HepG2 (cell line): ENCODE measurements around the gene NRP1. TPM values are rescaled to one million over a fixed set of nuclear protein-coding genes. Genes with fewer than 3 reads are reported as not detected.
A peak's percentile ranks its signal among the peaks of the same experiment; 100 is the strongest.

Experiments used
- ATAC-seq: fragments of 200-7000 bp; cut with Tn5 transposase; 3 replicates; pipeline ENCODE4 v1.9.1; 2020; ENCODE audit warnings: mild to moderate bottlenecking, moderate library complexity
- BruUV-seq: library from RNA; stranded (reverse); fragments of 400-500 nt; replicated peaks from 2 replicates; lab custom pipeline; 2021; lab: Mats Ljungman, UMichigan
- CTCF ChIA-PET: fragments of 300-600 bp; formaldehyde crosslinking; extraction: SDS; loops from one replicate; lab custom pipeline; 2021; ENCODE audit warnings: low total read pairs, inconsistent platforms, low intra/inter-chr PET ratio; lab: Yijun Ruan, JAX
- POLR2A ChIA-PET: fragments of 350-600 bp; sonication (Branson Sonifier 250); formaldehyde crosslinking; loops from one replicate; lab custom pipeline; 2020; ENCODE audit warnings: antibody characterized with exemption, inconsistent platforms; lab: Yijun Ruan, JAX
- DNase-seq: peaks from one replicate; pipeline ENCODE4 v3.0.0-alpha.2; 2015; ENCODE audit warnings: low spot score
- FAIRE-seq: peaks from 3 replicates; lab custom pipeline; 2011; peaks lifted over from hg19 to GRCh38; lab: Jason Lieb, UNC
- H2AFZ ChIP-seq: one replicate; pipeline ENCODE4 v1.6.1; 2011; ENCODE audit warnings: low read length, inconsistent platforms
- H3K27ac ChIP-seq: fragments of 300-600 bp; 3 replicates; pipeline ENCODE4 v1.8.0; 2011; ENCODE audit warnings: mixed run types, mild to moderate bottlenecking, mixed read lengths, low read length, inconsistent platforms; ENCODE audit not compliant: insufficient read depth; ENCODE audit errors: extremely low read length
- H3K27me3 ChIP-seq, 2 experiments: fragments of 200-600 bp in 1 of 2; 2 replicates in 1 of 2; 3 replicates in 1 of 2; pipeline versions ENCODE4 v1.6.0 to v1.8.0; 2011; ENCODE audit warnings: low read length in 2 of 2, mild to moderate bottlenecking in 2 of 2, moderate library complexity in 2 of 2, inconsistent platforms in 1 of 2; ENCODE audit not compliant: insufficient read depth in 2 of 2, control insufficient read depth in 1 of 2
- H3K36me3 ChIP-seq, 2 experiments: fragments of 200-600 bp in 1 of 2; replicated peaks in 1 of 2; 2 replicates in 1 of 2; 3 replicates in 1 of 2; pipeline versions ENCODE4 v1.5.1 to v1.8.0; 2011; ENCODE audit warnings: low read length in 2 of 2, inconsistent platforms in 1 of 2; ENCODE audit not compliant: insufficient read depth in 2 of 2, control insufficient read depth in 1 of 2
- H3K4me1 ChIP-seq: 2 replicates; pipeline ENCODE4 v1.5.1; 2012; ENCODE audit warnings: low read length, inconsistent platforms; ENCODE audit not compliant: insufficient read depth
- H3K4me2 ChIP-seq: 2 replicates; pipeline ENCODE4 v1.6.0; 2011; ENCODE audit warnings: low read depth, low read length, inconsistent platforms
- H3K4me3 ChIP-seq, 3 experiments: fragments of 200-600 bp in 1 of 3; sonication (generic), shearing (Covaris generic) in 1 of 3; replicated peaks in 1 of 3; 2 replicates each; pipeline ENCODE4 v1.5.1; 2011 to 2016; ENCODE audit warnings: low read length in 3 of 3, inconsistent platforms in 2 of 3, low read depth in 2 of 3, mild to moderate bottlenecking in 2 of 3, control low read depth in 1 of 3, mixed read lengths in 1 of 3; ENCODE audit not compliant: insufficient read depth in 1 of 3
- H3K79me2 ChIP-seq: one replicate; pipeline ENCODE4 v1.6.1; 2011; ENCODE audit warnings: low read length, inconsistent platforms; ENCODE audit not compliant: insufficient read depth
- H3K9ac ChIP-seq: 2 replicates; pipeline ENCODE4 v1.6.0; 2011; ENCODE audit warnings: mild to moderate bottlenecking, low read depth, low read length, inconsistent platforms; ENCODE audit not compliant: insufficient read depth
- H3K9me3 ChIP-seq: 2 replicates; pipeline ENCODE4 v1.5.1; 2012; ENCODE audit warnings: mild to moderate bottlenecking, low read length
- H4K20me1 ChIP-seq: 2 replicates; pipeline ENCODE4 v1.6.0; 2011; ENCODE audit warnings: inconsistent platforms, mild to moderate bottlenecking, low read length, moderate library complexity; ENCODE audit not compliant: insufficient read depth
- CEBPG ChIP-seq: IDR thresholded peaks from 2 replicates; pipeline ENCODE4 v1.6.1; 2016
- MTF1 ChIP-seq: sonication (generic); formaldehyde crosslinking; IDR thresholded peaks from 2 replicates; pipeline ENCODE4 v1.5.0; 2020; ENCODE audit warnings: missing genetic modification reagents
- PAF1 ChIP-seq: IDR thresholded peaks from 2 replicates; pipeline ENCODE4 v1.6.1; 2016; ENCODE audit warnings: missing genetic modification reagents, missing compliant biosample characterization
- TOE1 ChIP-seq: sonication (generic); formaldehyde crosslinking; IDR thresholded peaks from 2 replicates; pipeline ENCODE4 v1.4.0; 2020; ENCODE audit warnings: mild to moderate bottlenecking, missing genetic modification reagents
- ZMAT5 ChIP-seq: sonication (generic); formaldehyde crosslinking; IDR thresholded peaks from 2 replicates; pipeline ENCODE4 v1.5.0; 2020; ENCODE audit warnings: mild to moderate bottlenecking, low read depth, missing genetic modification reagents, borderline replicate concordance
- ZNF180 ChIP-seq: sonication (generic); formaldehyde crosslinking; IDR thresholded peaks from 2 replicates; pipeline ENCODE4 v1.4.0; 2020; ENCODE audit warnings: low read depth, missing genetic modification reagents, borderline replicate concordance
- ZNF629 ChIP-seq: sonication (generic); formaldehyde crosslinking; conservative IDR thresholded peaks from 2 replicates; pipeline ENCODE4 v1.5.0; 2020; ENCODE audit warnings: missing genetic modification reagents
- ZSCAN9 ChIP-seq: IDR thresholded peaks from 2 replicates; pipeline ENCODE4 v1.6.1; 2016; ENCODE audit warnings: borderline replicate concordance
- WGBS: methylation state at CpG from one replicate; pipeline ENCODE4 v1.1.6; 2017; ENCODE audit warnings: low lambda C conversion rate; 5-methylcytosine and 5-hydroxymethylcytosine counted together
- in situ Hi-C: cut with HindIII; loops from 2 replicates; pipeline ENCODE4 v1.10.0; 2017; ENCODE audit warnings: low pct_unique_long_range_greater_than_20kb; ENCODE audit not compliant: extremely low pct_ligation_motif_present
- intact Hi-C: fragments of 100-400 bp; cut with micrococcal nuclease; formaldehyde crosslinking; loops from one replicate; pipeline ENCODE4 v1.10.0; 2022; ENCODE audit not compliant: unreplicated experiment
- polyA plus RNA-seq, 8 experiments: library from polyadenylated mRNA; depleted of rRNA in 3 of 8; stranded (reverse) in 7 of 8; unstranded in 1 of 8; fragments of >200 nt; fragmentation: Illumina TruSeq in 4 of 8; extraction: Trizol in 4 of 8; gene quantifications; 2 replicates each; pipeline versions ENCODE4 v1.2.1 to v1.2.3, GENCODE V29; 2011 to 2016; ENCODE audit warnings: low read depth in 4 of 8, missing spikeins in 1 of 8, mixed read lengths in 1 of 8; ENCODE audit not compliant: insufficient read depth in 1 of 8
- total RNA-seq, 5 experiments: library from RNA; depleted of rRNA; stranded (reverse); fragments of >200 nt; fragmentation: Illumina TruSeq; extraction: Trizol; gene quantifications; 2 replicates each; pipeline ENCODE4 v1.2.3, GENCODE V29; 2016; ENCODE audit warnings: low read depth in 1 of 5
- TF ChIP-seq, protein P1 (sequence below): sonication (generic); formaldehyde crosslinking; IDR thresholded peaks from 2 replicates; pipeline ENCODE4 v1.5.1; 2020; ENCODE audit warnings: missing genetic modification reagents, mild to moderate bottlenecking, borderline replicate concordance

The NRP1 gene
- total and polyA plus RNA-seq, 2 of the 13 experiments (the other 11 are each of a cell fraction or from before 2014, with no cell fraction given): 5.3 to 5.8 TPM

DNA sequence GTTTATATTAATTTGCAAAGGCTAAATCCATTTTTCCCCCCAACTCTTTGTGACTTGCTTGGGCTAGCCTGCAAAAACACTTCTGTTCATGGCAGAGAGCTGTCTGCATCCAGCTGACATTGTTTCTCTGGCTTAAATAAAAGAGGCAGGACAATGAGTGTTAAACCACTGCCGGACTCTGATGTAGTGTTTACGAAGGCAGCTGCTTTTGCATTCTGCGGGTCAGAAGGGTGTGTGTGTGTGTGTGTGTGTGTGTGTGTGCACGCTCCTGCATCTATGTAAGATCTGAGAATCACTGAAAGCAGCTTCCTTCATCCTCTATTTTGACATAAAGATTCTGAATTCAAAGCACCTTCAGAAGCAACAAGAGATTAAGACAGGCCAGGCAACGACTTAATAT is 28.3 kb downstream of the NRP1 start:
- no peak for TF ChIP-seq ZSCAN9 (CRISPR knock-in tag)
- H3K4me1 ChIP-seq: peaks cover 36% of the 10 kb centered on the region
- no peaks in the 10 kb centered on the region for H3K27me3 ChIP-seq
- ATAC-seq (peak; percentile 38; the same call in 2 of the 3 replicates), DNase-seq (no peak), FAIRE-seq (no peak)
- intact Hi-C loops (loop anchor here (5.0 kb wide), 1 partner anchor 109 kb away; no protein-coding TSS in a partner anchor), in situ Hi-C loops (no loop called here)
- H2AFZ ChIP-seq: no peak overlapping the region
- no peak overlapping the region for H3K9ac ChIP-seq
- H3K4me2 ChIP-seq: no peak overlapping the region
- ChIA-PET POLR2A (interaction anchor here (0.7 to 1.2 kb wide), 2 partner anchors 27 to 109 kb away, joined by 3 to 6 read pairs; no protein-coding TSS in a partner anchor), CTCF (no interaction called here)
- no peaks in the 10 kb centered on the region for H3K79me2 ChIP-seq
- H3K36me3 ChIP-seq: no peaks in the 10 kb centered on the region
- BruUV-seq: no TSS peak
- no peak overlapping the region for H3K27ac ChIP-seq
- H3K9me3 ChIP-seq: no peaks in the 10 kb centered on the region
- 67% methylated on average over 5 of the region's 5 CpGs for WGBS
- H4K20me1 ChIP-seq: no peaks in the 10 kb centered on the region
- no peak overlapping the region for H3K4me3 ChIP-seq

GRCh38 chr10:33304423-33305225 is 29.8 kb downstream of the NRP1 start:
- no peak overlapping the region for H2AFZ ChIP-seq
- no peak for ATAC-seq
- CTCF ChIA-PET: no interaction called here
- POLR2A ChIA-PET: no interaction called here
- H3K9ac ChIP-seq: no peak overlapping the region
- H3K4me2 ChIP-seq: no peak overlapping the region
- H3K79me2 ChIP-seq: no peaks in the 10 kb centered on the region
- intact Hi-C loops (loop anchor here (5.0 kb wide), 1 partner anchor 107 kb away; no protein-coding TSS in a partner anchor), in situ Hi-C loops (no loop called here)
- no peaks in the 10 kb centered on the region for H4K20me1 ChIP-seq
- no TSS peak for BruUV-seq
- peaks cover 51% of the 10 kb centered on the region for H3K4me1 ChIP-seq
- H3K4me3 ChIP-seq: no peak overlapping the region
- TF ChIP-seq TOE1 (CRISPR knock-in tag): no peak
- TF ChIP-seq, protein P1, sequence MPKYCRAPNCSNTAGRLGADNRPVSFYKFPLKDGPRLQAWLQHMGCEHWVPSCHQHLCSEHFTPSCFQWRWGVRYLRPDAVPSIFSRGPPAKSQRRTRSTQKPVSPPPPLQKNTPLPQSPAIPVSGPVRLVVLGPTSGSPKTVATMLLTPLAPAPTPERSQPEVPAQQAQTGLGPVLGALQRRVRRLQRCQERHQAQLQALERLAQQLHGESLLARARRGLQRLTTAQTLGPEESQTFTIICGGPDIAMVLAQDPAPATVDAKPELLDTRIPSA (CRISPR knock-in tag): no peak
- TF ChIP-seq ZNF629: no peak
- TF ChIP-seq CEBPG (CRISPR knock-in tag): no peak
- TF ChIP-seq PAF1 (CRISPR knock-in tag): no peak
- TF ChIP-seq MTF1: no peak
- no peak for TF ChIP-seq ZNF180 (CRISPR knock-in tag)
- TF ChIP-seq ZMAT5: no peak
- no peak for FAIRE-seq
- no peak overlapping the region for H3K27ac ChIP-seq
- H3K36me3 ChIP-seq: no peaks in the 10 kb centered on the region
- 99% methylated on average over 6 of the region's 6 CpGs for WGBS
- H3K9me3 ChIP-seq: no peaks in the 10 kb centered on the region
- H3K27me3 ChIP-seq: no peaks in the 10 kb centered on the region
- no peak for DNase-seq
